Right atrium auricular region (tissue), 2 donors: ENCODE measurements around the gene DAAM2. TPM values are rescaled to one million over a fixed set of nuclear protein-coding genes. Genes with fewer than 3 reads are reported as not detected.

Experiments
- DNase-seq: peaks from one replicate; pipeline ENCODE4 v3.0.0-alpha.2; 2019; ENCODE audit warnings: low spot score
- H3K27ac ChIP-seq, 2 donors: fragments of 200-600 bp; sonication (generic); 1 replicate in 1 of 2; 2 replicates in 1 of 2; pipeline ENCODE4 v1.5.1; 2016 to 2019
- H3K27me3 ChIP-seq, 2 donors: fragments of 200-600 bp; sonication (generic); one replicate each; pipeline versions ENCODE4 v1.5.1 to v1.6.0; 2017 to 2019
- H3K36me3 ChIP-seq: fragments of 200-600 bp; sonication (generic); one replicate; pipeline ENCODE4 v1.5.1; 2016
- H3K4me1 ChIP-seq, 2 donors: fragments of 200-600 bp; sonication (generic); one replicate each; pipeline versions ENCODE4 v1.5.1 to v1.6.0; 2017 to 2019
- H3K4me3 ChIP-seq, 2 donors: fragments of 200-600 bp; sonication (generic); 1 replicate in 1 of 2; 2 replicates in 1 of 2; pipeline ENCODE4 v1.5.1; 2017 to 2019; ENCODE audit warnings: mild to moderate bottlenecking in 1 of 2, moderate library complexity in 1 of 2
- H3K9me3 ChIP-seq, 2 donors: fragments of 200-600 bp; sonication (generic); one replicate each; pipeline ENCODE4 v1.5.1; 2019
- total RNA-seq, 2 donors: library from RNA; depleted of rRNA; stranded (reverse); fragments of >200 nt; gene quantifications; one replicate each; pipeline ENCODE4 v1.1.0, GENCODE V29; 2016
- TF ChIP-seq, protein P1 (sequence below), 2 donors: fragments of 200-600 bp; sonication (generic); IDR thresholded peaks; one replicate each; pipeline ENCODE4 v1.5.1; 2019; ENCODE audit warnings: antibody characterized with exemption in 2 of 2

DAAM2 gene
- total RNA-seq, 2 donors from 2014 or later, result 8.3 to 9.7 TPM

DNA sequence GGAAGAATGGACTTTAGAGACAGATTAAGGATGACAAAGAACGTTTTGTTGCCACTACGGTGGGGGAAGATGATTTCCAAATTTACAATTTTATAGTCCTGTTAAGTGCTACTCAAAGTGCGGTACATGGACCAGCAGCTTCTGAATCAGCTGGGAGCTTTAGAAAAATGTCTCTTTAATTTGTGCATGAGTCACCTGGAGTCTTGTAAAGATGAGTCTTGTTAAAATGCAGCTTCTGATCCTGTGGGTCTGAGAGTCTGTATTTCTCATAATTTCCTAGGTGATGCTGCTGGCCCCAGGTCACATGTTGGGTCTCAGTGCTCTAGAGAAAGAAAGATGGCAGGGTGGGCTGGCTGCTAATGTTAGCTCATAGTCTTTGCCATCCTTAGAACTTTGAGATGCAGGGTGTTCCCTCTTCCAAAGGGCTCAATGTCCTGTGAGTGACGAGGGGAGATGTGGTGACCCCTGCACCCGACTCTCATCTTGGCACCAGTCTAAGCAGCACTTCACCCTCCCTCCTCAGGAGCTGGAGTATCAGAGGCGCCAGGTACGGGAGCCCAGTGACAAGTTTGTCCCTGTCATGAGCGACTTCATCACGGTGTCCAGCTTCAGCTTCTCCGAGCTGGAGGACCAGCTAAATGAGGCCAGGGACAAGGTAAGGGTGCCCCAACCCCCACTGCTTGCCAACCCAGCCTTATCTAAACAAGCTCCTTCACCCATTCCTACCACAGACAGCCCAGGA lies 107.5 kb downstream of the DAAM2 start:
- TF ChIP-seq, protein P1, sequence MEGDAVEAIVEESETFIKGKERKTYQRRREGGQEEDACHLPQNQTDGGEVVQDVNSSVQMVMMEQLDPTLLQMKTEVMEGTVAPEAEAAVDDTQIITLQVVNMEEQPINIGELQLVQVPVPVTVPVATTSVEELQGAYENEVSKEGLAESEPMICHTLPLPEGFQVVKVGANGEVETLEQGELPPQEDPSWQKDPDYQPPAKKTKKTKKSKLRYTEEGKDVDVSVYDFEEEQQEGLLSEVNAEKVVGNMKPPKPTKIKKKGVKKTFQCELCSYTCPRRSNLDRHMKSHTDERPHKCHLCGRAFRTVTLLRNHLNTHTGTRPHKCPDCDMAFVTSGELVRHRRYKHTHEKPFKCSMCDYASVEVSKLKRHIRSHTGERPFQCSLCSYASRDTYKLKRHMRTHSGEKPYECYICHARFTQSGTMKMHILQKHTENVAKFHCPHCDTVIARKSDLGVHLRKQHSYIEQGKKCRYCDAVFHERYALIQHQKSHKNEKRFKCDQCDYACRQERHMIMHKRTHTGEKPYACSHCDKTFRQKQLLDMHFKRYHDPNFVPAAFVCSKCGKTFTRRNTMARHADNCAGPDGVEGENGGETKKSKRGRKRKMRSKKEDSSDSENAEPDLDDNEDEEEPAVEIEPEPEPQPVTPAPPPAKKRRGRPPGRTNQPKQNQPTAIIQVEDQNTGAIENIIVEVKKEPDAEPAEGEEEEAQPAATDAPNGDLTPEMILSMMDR (IDR thresholded peaks at IDR 0.05), result no peak

DNA sequence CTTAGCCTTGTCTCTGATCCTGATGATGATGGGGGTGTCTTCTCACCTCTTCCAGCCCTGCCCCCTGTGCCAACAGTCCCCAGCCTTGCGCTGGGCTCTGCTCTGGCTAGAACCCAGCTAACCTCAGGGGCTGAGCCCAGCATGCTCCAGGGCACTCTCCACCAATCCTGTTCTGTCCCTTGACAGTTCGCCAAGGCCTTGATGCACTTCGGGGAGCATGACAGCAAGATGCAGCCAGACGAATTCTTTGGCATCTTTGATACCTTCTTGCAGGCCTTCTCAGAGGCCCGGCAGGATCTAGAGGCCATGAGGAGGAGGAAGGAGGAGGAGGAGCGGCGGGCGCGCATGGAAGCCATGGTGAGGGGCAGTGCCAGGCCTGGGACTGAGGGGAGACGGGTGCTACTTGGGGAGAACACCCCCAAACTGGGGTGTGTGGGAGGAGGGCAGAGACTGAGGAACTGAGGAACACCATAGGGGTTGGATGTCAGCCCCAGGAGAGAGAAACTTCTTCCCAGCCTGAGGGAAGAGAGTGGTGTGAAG lies 109.0 kb downstream of the DAAM2 start:
- TF ChIP-seq, protein P1 (IDR thresholded peaks at IDR 0.05), result no peak
- Histone ChIP-seq H3K4me1 (no peaks in the 10 kb centered on the region), H3K4me3 (no peak overlapping the region), H3K27ac (no peak overlapping the region), H3K9me3 (no peaks in the 10 kb centered on the region), H3K36me3 (peaks cover 7% of the 10 kb centered on the region), H3K27me3 (no peaks in the 10 kb centered on the region)
- no peak for DNase-seq

More for the DNA sequence above, 107.5 kb downstream of the DAAM2 start:
- no peak for DNase-seq
- Histone ChIP-seq H3K27me3 (no peaks in the 10 kb centered on the region), H3K36me3 (peaks cover 5% of the 10 kb centered on the region), H3K27ac (no peak overlapping the region), H3K4me3 (no peak overlapping the region), H3K9me3 (no peaks in the 10 kb centered on the region), H3K4me1 (no peaks in the 10 kb centered on the region)

DNA sequence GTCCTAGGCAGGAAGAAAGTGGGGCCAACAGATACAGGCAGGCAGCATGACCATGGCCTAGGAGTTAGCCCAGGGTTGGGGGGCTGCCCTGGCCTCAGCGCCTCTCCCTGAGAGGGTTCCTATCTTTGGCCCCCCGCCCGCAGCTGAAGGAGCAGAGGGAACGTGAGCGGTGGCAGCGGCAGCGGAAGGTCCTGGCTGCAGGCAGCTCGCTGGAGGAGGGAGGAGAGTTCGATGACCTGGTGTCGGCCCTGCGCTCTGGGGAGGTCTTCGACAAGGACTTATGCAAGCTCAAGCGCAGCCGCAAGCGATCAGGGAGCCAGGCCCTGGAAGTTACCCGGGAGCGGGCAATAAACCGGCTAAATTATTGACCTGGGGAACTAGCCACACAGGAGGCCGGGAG lies 109.5 kb downstream of the DAAM2 start:
- no peak for DNase-seq
- Histone ChIP-seq H3K9me3 (no peaks in the 10 kb centered on the region), H3K27ac (no peak overlapping the region), H3K4me1 (no peaks in the 10 kb centered on the region), H3K4me3 (no peak overlapping the region), H3K27me3 (no peaks in the 10 kb centered on the region), H3K36me3 (peaks cover 12% of the 10 kb centered on the region)
- TF ChIP-seq, protein P1 (IDR thresholded peaks at IDR 0.05), result no peak

DNA sequence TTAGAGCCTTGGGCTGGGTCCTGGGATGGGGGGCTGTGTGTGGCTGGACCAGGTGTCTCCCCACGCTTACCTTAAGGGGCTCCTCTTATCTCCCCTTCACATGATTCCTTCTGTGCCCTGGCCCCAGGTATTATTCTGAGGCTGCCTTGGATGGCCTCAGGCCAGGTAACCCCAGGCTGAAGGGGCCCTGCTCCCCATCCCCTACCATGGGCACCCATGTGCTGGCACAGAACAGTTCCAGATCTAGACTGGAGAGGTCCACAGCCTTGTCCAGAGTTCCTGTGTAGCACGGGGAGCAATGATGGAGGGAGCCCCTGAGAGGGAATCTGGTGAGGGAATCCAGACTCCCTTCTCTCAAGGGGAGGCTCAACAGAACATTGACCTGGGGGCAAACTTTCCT lies 110.0 kb downstream of the DAAM2 start:
- Histone ChIP-seq H3K36me3 (peaks cover 16% of the 10 kb centered on the region), H3K9me3 (no peaks in the 10 kb centered on the region), H3K27ac (no peak overlapping the region), H3K4me1 (no peaks in the 10 kb centered on the region), H3K27me3 (no peaks in the 10 kb centered on the region), H3K4me3 (no peak overlapping the region)
- TF ChIP-seq, protein P1 (IDR thresholded peaks at IDR 0.05), result no peak
- no peak for DNase-seq

DNA sequence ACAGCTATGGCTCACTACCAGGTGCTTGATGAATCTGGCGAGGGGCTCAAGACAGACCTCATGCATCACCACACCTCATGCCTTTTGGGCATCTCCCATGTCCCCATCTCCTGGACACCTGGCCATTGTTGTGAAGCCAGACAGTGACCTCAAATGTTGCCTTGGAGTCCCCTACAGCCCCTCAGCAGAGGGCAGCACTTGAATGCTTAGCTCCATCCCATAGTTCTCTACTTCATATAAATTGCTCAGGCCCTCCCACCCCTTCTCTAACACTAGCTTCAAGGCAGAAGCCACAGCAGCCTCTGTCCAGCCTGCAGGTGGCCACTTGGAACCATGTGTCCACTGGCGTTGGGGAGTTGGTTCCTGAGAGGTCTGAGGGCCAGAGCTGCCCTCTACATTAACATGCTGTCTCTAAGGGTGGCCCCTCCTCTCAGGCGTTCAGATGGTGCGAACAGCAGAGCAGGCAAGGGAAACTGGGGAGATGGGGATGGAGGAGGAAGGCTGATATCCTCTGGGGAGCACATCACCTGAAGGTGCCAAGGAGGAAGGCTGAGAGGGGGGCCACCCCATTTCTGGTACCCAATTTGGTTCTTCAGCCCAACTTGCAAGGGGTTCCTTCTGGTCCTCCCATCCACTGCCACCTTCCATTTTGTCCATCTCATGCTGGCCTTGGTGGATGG lies 110.8 kb downstream of the DAAM2 start:
- Histone ChIP-seq H3K27me3 (no peaks in the 10 kb centered on the region), H3K4me3 (no peak overlapping the region), H3K27ac (no peak overlapping the region), H3K36me3 (peaks cover 15% of the 10 kb centered on the region), H3K9me3 (no peaks in the 10 kb centered on the region), H3K4me1 (no peaks in the 10 kb centered on the region)
- no peak for DNase-seq
- TF ChIP-seq, protein P1 (IDR thresholded peaks at IDR 0.05), result no peak
